ENCODE measurements around the gene RHOA.

RHOA gene

GRCh38 chr3:49411968-49412631, at the start of gene RHOA, which contains the start of gene TCTA:
Gene RHOA (minus strand): TSS chr3:49411976. CDS start chr3:49375589, 36,387 bp downstream.
Gene TCTA (plus strand): TSS chr3:49412423. CDS start chr3:49412427, 4 bp downstream.
- peak; percentile 98 for DNase-seq

- no peak for DNase-seq
Observed at GRCh38 chr3:49460956-49461355, 49.2 kb upstream of the RHOA start.

DNA sequence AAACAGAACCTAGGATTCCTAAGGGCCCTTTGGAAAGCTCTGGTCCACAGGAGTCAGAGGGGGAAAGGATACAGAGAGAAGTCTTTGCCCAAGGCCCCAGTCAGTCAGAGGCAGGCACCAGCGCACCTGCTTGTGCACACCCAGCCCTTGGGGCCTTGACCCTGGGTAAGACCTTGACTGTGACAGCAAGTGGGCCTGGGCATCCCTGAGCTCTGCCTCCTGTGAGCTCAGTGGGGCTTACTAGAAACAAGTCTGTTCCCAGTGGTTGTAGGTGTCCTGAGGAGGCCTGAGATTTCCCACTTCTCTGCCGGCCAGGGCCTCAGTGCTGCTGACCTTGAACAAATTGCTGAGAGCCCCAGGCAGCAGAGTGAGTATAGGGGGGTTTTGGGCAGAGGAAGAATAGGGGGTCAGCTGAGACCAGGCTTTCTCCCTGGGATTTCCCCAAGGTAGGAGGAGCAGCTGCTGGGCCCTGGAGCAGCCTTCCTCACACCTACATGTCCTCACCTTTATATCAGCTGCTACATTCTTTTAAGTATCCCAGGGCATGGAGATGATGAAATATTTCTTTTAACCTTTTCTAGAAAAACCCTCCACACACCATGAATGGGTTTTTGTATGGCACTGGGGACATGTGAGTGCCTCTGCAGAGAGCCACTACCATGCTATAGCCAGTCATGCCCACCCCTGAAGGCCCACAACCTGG, 48.6 kb upstream of the RHOA start:
- no peak for DNase-seq

DNA sequence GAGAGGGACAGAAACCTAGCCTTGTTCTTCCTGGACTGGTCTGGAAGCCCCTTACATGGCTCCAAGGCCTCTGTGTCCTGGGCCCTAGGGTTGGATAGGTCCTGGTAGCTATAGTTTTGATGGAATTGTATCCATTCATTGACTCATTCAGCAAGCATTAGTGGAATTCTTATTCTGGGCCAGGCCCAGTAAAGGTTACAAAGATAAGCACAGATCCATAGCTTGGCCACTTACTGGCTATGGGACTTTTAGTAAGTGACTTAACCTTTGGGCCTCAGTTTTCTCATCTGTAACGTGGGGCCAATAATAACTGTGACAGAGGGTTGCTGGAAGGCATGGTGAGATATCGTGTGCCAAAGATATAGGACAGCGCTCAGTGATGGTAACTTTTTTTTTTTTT, 44.7 kb upstream of the RHOA start:
- DNase-seq: no peak

DNA sequence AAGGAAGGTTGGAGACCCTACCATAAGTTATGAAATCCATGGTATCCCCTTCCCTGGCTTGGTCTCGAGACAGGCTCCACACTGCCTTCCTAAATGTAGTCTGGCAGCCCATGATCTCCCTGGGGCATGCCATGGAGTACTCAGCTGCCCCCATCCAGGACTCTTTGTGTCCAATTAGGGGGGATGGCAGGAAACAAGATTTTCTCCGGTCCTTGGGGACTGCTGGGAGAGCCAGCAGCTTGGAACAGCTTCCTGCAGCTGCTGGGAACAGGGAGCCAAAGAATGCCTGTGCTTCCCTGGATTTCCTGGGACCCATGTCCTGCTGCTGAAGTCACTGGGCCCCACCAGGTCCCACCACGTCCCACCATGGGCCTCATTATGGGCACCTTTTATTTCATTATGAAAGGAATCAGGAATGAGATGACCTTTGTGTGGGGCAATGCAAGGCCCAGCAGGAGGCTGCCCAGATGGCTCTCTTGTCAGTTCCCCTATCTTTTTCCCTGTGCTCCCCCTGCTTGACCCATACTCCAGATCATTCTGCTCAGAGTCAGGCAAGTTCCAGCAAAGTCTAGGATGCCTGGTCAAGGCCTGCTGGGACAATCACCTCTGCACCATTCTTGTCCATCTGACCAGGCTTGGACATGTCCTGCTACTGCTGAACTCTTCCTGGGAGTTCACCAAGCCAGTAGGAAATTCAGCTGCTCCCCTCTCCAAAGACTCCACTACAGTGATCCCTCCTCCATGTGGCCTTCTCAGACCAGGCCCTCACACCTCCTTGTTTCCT, 43.3 kb upstream of the RHOA start:
- no peak for DNase-seq

GRCh38 chr3:49454458-49454857, 42.7 kb upstream of the RHOA start:
- DNase-seq: no peak

- no peak for DNase-seq
Observed at GRCh38 chr3:49453621-49454020, 41.8 kb upstream of the RHOA start.

GRCh38 chr3:49445391-49445790, 33.6 kb upstream of the RHOA start:
- DNase-seq: no peak

GRCh38 chr3:49434731-49435130, 23.0 kb upstream of the RHOA start:
- DNase-seq: no peak

- DNase-seq: no peak
Observed at GRCh38 chr3:49428752-49429080, 16.9 kb upstream of the RHOA start.

- no peak for DNase-seq
Observed at GRCh38 chr3:49427586-49427985, 15.8 kb upstream of the RHOA start.

- DNase-seq: no peak
Observed at GRCh38 chr3:49424816-49425215, 13.0 kb upstream of the RHOA start.

DNA sequence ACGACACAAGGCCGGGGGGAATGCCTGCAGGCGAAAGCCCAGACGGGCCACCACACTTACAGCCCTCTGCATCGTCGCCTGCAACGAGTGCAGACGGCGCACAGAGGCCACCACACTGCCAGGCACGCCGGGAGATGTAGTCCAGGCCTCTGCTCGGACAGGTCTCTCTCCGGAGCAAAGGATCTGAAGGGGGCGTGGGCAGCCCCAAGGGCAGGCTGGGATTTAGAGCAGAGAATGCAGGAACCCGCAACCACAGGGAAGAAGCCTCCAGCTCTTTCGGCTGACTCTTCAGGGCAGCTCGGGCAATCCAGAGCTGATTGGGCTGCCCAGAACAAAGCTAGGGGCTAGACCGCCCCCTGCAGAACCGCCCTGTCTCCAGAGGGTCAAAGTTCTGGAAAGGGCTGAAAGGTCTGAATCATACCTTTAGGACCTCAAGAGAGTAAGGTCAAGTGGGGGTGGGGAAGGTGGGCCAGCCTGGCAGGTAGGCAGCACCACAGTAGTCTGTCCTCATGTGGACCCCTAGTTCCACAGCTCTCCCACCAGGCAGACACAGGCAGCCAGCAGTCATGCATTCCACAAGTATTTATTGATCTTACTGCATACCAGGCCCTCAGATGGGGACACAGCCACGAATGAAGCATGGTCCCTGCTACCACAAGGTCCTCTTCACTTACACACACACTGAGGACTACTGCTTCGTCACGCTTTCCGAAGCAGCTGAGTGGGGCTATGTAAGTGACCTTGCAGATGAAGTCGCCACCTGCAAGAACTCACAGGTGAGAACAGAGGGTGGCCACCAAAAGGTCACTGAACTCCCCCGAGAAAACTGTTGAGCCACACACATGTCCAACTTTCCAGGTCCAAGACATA, 10.8 kb upstream of the RHOA start, which contains the start of gene AMT:
AMT (minus strand) TSS at position 95 of the 870 bp plus-strand sequence; CDS start at position 72, 23 bp downstream.
- no peak for DNase-seq

- DNase-seq: peak in 1 of 2 experiments; percentile 34
Observed at GRCh38 chr3:49421890-49422378, 10.2 kb upstream of the RHOA start.

DNA sequence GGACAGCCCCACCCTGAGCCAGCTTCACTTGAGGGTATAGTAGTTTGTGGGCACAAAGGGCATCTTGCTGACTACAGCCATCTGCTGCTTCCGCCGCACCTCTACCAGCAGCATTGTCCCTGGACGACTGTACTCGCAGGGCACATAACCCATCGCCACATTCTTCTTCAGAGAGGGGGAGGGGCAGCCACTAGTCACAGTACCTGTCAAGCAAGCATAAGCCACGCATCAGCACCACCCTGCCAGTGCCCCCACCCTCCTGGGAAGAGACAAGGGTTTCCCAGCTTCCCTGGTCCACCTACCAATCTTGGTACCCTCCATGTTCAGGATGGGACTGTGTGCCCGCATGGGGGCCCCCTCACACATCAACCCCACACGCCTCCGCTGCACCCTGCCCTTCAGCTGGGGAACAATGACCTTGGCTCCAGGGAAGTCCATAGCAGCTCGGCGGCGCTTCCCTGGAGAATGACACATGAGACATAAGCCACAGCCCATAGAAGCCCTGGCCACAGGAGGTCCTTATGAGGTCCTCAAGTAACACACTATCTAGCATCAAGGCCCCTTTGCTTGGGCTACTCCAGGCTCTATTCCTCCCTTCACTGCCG, 5.8 kb upstream of the RHOA start:
- no peak for DNase-seq

- no peak for DNase-seq
Observed at GRCh38 chr3:49416867-49417266, 5.1 kb upstream of the RHOA start.

- DNase-seq: peak; percentile 61 to 71
Observed at GRCh38 chr3:49415931-49416601, 4.3 kb upstream of the RHOA start.

DNA sequence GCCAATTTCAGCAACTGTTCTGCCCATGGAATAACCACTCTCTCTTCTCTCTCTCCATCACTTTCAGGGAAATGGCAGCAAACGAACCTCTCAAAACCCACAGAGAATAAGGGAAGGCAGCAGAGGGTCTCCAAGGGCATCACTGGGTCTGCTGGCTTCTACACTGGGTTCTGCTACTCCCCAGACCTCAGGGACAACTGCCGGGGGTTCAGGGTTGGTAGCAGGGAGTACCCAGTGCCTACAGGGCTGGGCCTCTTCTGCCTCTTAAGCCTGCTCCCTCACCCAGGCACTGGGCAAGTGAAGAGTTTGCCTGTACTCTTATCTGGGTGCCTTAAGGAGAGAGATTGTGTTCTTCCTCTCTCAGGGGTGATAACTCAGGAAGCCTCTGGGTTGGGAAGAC, 3.0 kb upstream of the RHOA start:
- DNase-seq: no peak

- no peak for DNase-seq
Observed at GRCh38 chr3:49413338-49413734, 1.6 kb upstream of the RHOA start.

GRCh38 chr3:49412632-49413337, 1.0 kb upstream of the RHOA start:
- DNase-seq: peak in 1 of 2 experiments; percentile 27

- DNase-seq: no peak
Observed at GRCh38 chr3:49411535-49411967, 225 bp downstream of the RHOA start.
